Peyer's patch (tissue), 4 donors: ENCODE measurements around the gene TEX13A. TPM values are rescaled to one million over a fixed set of nuclear protein-coding genes. Genes with fewer than 3 reads are reported as not detected.

Source experiments
- DNase-seq, 3 donors: peaks; one replicate each; pipeline ENCODE4 v3.0.0-alpha.2; 2017 to 2019
- H3K27ac ChIP-seq, 4 donors: fragments of 200-600 bp; sonication (generic); one replicate each; pipeline ENCODE4 v1.5.1; 2016 to 2019
- H3K27me3 ChIP-seq, 2 donors: fragments of 200-600 bp; sonication (generic); one replicate each; pipeline ENCODE4 v1.5.1; 2019
- H3K36me3 ChIP-seq, 3 donors: fragments of 200-600 bp; sonication (generic); one replicate each; pipeline ENCODE4 v1.5.1; 2016 to 2019
- H3K4me1 ChIP-seq, 4 donors: fragments of 200-600 bp; sonication (generic); one replicate each; pipeline ENCODE4 v1.5.1; 2016 to 2019
- H3K4me3 ChIP-seq, 4 donors: fragments of 200-600 bp; sonication (generic); 1 replicate in 3 of 4; 2 replicates in 1 of 4; pipeline ENCODE4 v1.5.1; 2016 to 2019; ENCODE audit warnings: mild to moderate bottlenecking in 1 of 4
- H3K9me3 ChIP-seq, 4 donors: fragments of 200-600 bp; sonication (generic); one replicate each; pipeline ENCODE4 v1.5.1; 2016 to 2019; ENCODE audit warnings: mild to moderate bottlenecking in 1 of 4
- CTCF ChIP-seq, 6 experiments: fragments of 450-650 bp in 4 of 6; fragments of 200-600 bp in 2 of 6; sonication (generic) in 1 of 6; IDR thresholded peaks; one replicate each; pipeline ENCODE4 v1.5.1; 2017 to 2019; ENCODE audit warnings: antibody characterized with exemption in 6 of 6, mild to moderate bottlenecking in 3 of 6, moderate library complexity in 1 of 6
- POLR2A ChIP-seq, 2 donors: fragments of 450-650 bp; IDR thresholded peaks; one replicate each; pipeline ENCODE4 v1.5.1; 2017; ENCODE audit warnings: antibody characterized with exemption in 2 of 2, mild to moderate bottlenecking in 2 of 2, moderate library complexity in 2 of 2
- total RNA-seq, 4 donors: library from RNA; depleted of rRNA; stranded (reverse); fragments of >200 nt; gene quantifications; one replicate each; pipeline ENCODE4 v1.1.0, GENCODE V29; 2016

TEX13A gene
- total RNA-seq, 4 donors from 2014 or later: not detected

GRCh38 chrX:105226499-105226898, 6.0 kb upstream of the TEX13A start:
- H3K27ac ChIP-seq: no peak overlapping the region
- no peak for TF ChIP-seq POLR2A (IDR thresholded peaks at IDR 0.05)
- no peak for TF ChIP-seq CTCF (IDR thresholded peaks at IDR 0.05)
- H3K4me1 ChIP-seq: no peaks in the 10 kb centered on the region
- no peaks in the 10 kb centered on the region for H3K9me3 ChIP-seq
- no peak overlapping the region for H3K4me3 ChIP-seq
- no peak for DNase-seq
- H3K36me3 ChIP-seq: no peaks in the 10 kb centered on the region
- no peaks in the 10 kb centered on the region for H3K27me3 ChIP-seq

GRCh38 chrX:105221374-105221773, 880 bp upstream of the TEX13A start:
- Histone ChIP-seq H3K4me3 (no peak overlapping the region), H3K36me3 (no peaks in the 10 kb centered on the region), H3K27me3 (no peaks in the 10 kb centered on the region), H3K27ac (no peak overlapping the region), H3K4me1 (no peaks in the 10 kb centered on the region), H3K9me3 (no peaks in the 10 kb centered on the region)
- TF ChIP-seq CTCF (IDR thresholded peaks at IDR 0.05) (no peak), POLR2A (IDR thresholded peaks at IDR 0.05) (no peak)
- DNase-seq: no peak

- Histone ChIP-seq H3K27me3 (no peaks in the 10 kb centered on the region), H3K9me3 (no peaks in the 10 kb centered on the region), H3K27ac (no peak overlapping the region), H3K4me3 (no peak overlapping the region), H3K36me3 (no peaks in the 10 kb centered on the region), H3K4me1 (no peaks in the 10 kb centered on the region)
- no peak for TF ChIP-seq POLR2A (IDR thresholded peaks at IDR 0.05)
- TF ChIP-seq CTCF (IDR thresholded peaks at IDR 0.05): no peak
- no peak for DNase-seq
These were observed 766 bp downstream of the TEX13A start for GRCh38 chrX:105219454-105220401.

- no peak for DNase-seq
- Histone ChIP-seq H3K36me3 (no peaks in the 10 kb centered on the region), H3K27ac (no peak overlapping the region), H3K4me3 (no peak overlapping the region), H3K27me3 (no peaks in the 10 kb centered on the region), H3K4me1 (no peaks in the 10 kb centered on the region), H3K9me3 (no peaks in the 10 kb centered on the region)
- TF ChIP-seq CTCF (IDR thresholded peaks at IDR 0.05): no peak
- TF ChIP-seq POLR2A (IDR thresholded peaks at IDR 0.05): no peak
These were observed 9.4 kb downstream of the TEX13A start for GRCh38 chrX:105211066-105211575.

- Histone ChIP-seq H3K9me3 (no peaks in the 10 kb centered on the region), H3K36me3 (no peaks in the 10 kb centered on the region), H3K27ac (no peak overlapping the region), H3K4me3 (no peak overlapping the region), H3K27me3 (no peaks in the 10 kb centered on the region), H3K4me1 (no peaks in the 10 kb centered on the region)
- DNase-seq: no peak
- TF ChIP-seq POLR2A (IDR thresholded peaks at IDR 0.05) (no peak), CTCF (IDR thresholded peaks at IDR 0.05) (no peak)
These were observed 10.2 kb downstream of the TEX13A start for GRCh38 chrX:105210258-105210657.
